Choroid plexus epithelial cell (primary cell): Measurements from ENCODE around the gene PIAS1.

Experiments used
- DNase-seq: peaks from one replicate; pipeline ENCODE4 v3.0.0-alpha.2; 2010; ENCODE audit warnings: low read depth
- H3K4me3 ChIP-seq: 2 replicates; pipeline ENCODE4 v1.5.1; 2011; ENCODE audit warnings: low read depth, mild to moderate bottlenecking, control low read depth, low read length, moderate library complexity
- CTCF ChIP-seq: conservative IDR thresholded peaks from 2 replicates; pipeline ENCODE4 v1.5.1; 2011; ENCODE audit warnings: low read depth, mild to moderate bottlenecking, control low read depth, inconsistent platforms, low read length, moderate library complexity

Gene PIAS1

GRCh38 chr15:68027388-68027787 is 26.7 kb upstream of the PIAS1 start:
- no peak for TF ChIP-seq CTCF
- no peak for DNase-seq
- H3K4me3 ChIP-seq, result no peak overlapping the region

- TF ChIP-seq CTCF, result no peak
- H3K4me3 ChIP-seq, result no peak overlapping the region
- no peak for DNase-seq
These were observed 25.8 kb upstream of the PIAS1 start for GRCh38 chr15:68028137-68028887.

GRCh38 chr15:68028888-68029207 is 25.3 kb upstream of the PIAS1 start:
- no peak for DNase-seq
- TF ChIP-seq CTCF, result no peak
- H3K4me3 ChIP-seq, result no peak overlapping the region

GRCh38 chr15:68029959-68030358 is 24.2 kb upstream of the PIAS1 start:
- no peak overlapping the region for H3K4me3 ChIP-seq
- no peak for DNase-seq
- TF ChIP-seq CTCF, result no peak

GRCh38 chr15:68031404-68031803 is 22.7 kb upstream of the PIAS1 start:
- H3K4me3 ChIP-seq, result no peak overlapping the region
- no peak for DNase-seq
- TF ChIP-seq CTCF, result no peak

- no peak for TF ChIP-seq CTCF
- no peak overlapping the region for H3K4me3 ChIP-seq
- no peak for DNase-seq
These were observed 21.4 kb upstream of the PIAS1 start for GRCh38 chr15:68032672-68033071.

GRCh38 chr15:68034081-68034480 is 20.0 kb upstream of the PIAS1 start:
- DNase-seq, result no peak
- no peak for TF ChIP-seq CTCF
- no peak overlapping the region for H3K4me3 ChIP-seq
